Measurements from ENCODE around the gene ATXN7.

ATXN7 gene

GRCh38 chr3:63891518-63891917 is 27.9 kb downstream of the ATXN7 start:
- no peak for DNase-seq (ENCODE audit: low read depth)
- TF ChIP-seq CTCF (conservative IDR thresholded peaks at IDR 0.05; ENCODE audit: low read length): no peak
- no peak overlapping the region for H3K4me3 ChIP-seq (ENCODE audit: low read length)

- no peak for TF ChIP-seq CTCF (conservative IDR thresholded peaks at IDR 0.05; ENCODE audit: low read length)
- no peak overlapping the region for H3K4me3 ChIP-seq (ENCODE audit: low read length)
- no peak for DNase-seq (ENCODE audit: low read depth)
Observed at GRCh38 chr3:63892773-63893352, 29.2 kb downstream of the ATXN7 start.

- TF ChIP-seq CTCF (conservative IDR thresholded peaks at IDR 0.05; ENCODE audit: low read length): no peak
- DNase-seq (ENCODE audit: low read depth): no peak
- H3K4me3 ChIP-seq (ENCODE audit: low read length): no peak overlapping the region
Observed at GRCh38 chr3:63895422-63896189, 31.9 kb downstream of the ATXN7 start.

- H3K4me3 ChIP-seq (ENCODE audit: low read length): no peak overlapping the region
- no peak for TF ChIP-seq CTCF (conservative IDR thresholded peaks at IDR 0.05; ENCODE audit: low read length)
- DNase-seq (ENCODE audit: low read depth): peak; percentile 34
Observed at GRCh38 chr3:63896332-63897030, 32.8 kb downstream of the ATXN7 start.

- DNase-seq (ENCODE audit: low read depth): no peak
- no peak overlapping the region for H3K4me3 ChIP-seq (ENCODE audit: low read length)
- TF ChIP-seq CTCF (conservative IDR thresholded peaks at IDR 0.05; ENCODE audit: low read length): no peak
Observed at GRCh38 chr3:63900010-63900409, 36.3 kb downstream of the ATXN7 start.

GRCh38 chr3:63900459-63900858 is 36.8 kb downstream of the ATXN7 start:
- DNase-seq (ENCODE audit: low read depth): no peak
- no peak for TF ChIP-seq CTCF (conservative IDR thresholded peaks at IDR 0.05; ENCODE audit: low read length)
- no peak overlapping the region for H3K4me3 ChIP-seq (ENCODE audit: low read length)

Data from AG10803 (cell line).